Right ventricle myocardium inferior (tissue), 1 donor: ENCODE results near the gene HECW1. TPM values are rescaled to one million over a fixed set of nuclear protein-coding genes. Genes with fewer than 3 reads are reported as not detected.
"Not testable (repeated sequence)": the region's sequence is repeated elsewhere in the genome, so short reads cannot be mapped to it uniquely, and the experiment has no call there.

Experiments
- ATAC-seq: fragments of 200-7000 bp; cut with Tn5 transposase; one replicate; pipeline ENCODE4 v1.9.1; 2020; ENCODE audit warnings: mild to moderate bottlenecking, moderate library complexity
- DNase-seq: peaks from one replicate; pipeline ENCODE4 v3.0.0; 2021; ENCODE audit errors: missing footprints
- intact Hi-C: fragments of 100-400 bp; cut with DNase I; formaldehyde crosslinking; loops from one replicate; pipeline ENCODE4 v1.11.0; 2022
- total RNA-seq: library from RNA; stranded (reverse); fragmentation: NEBNext Ultra II Directional; extraction: Animal tissue kit (Norgen Biotek cat#: 25700); gene quantifications from one replicate; pipeline ENCODE4 v1.2.1, GENCODE V29; 2021
- donor health status: DM: no; HTN: yes; CAD: no; lungs with severe emphysema.

The HECW1 gene
- total RNA-seq, 1 donor from 2014 or later: not detected

- intact Hi-C loops: no loop called here
- ATAC-seq: no peak
- no peak for DNase-seq
Measured at GRCh38 chr7:43465581-43466554, 353.4 kb downstream of the HECW1 start.

GRCh38 chr7:43467406-43467805 is 355.0 kb downstream of the HECW1 start:
- no peak for DNase-seq
- ATAC-seq: no peak
- intact Hi-C loops: no loop called here

- DNase-seq: no peak
- intact Hi-C loops: no loop called here
- no peak for ATAC-seq
Measured at GRCh38 chr7:43467846-43468245, 355.4 kb downstream of the HECW1 start.

GRCh38 chr7:43469051-43469450 is 356.6 kb downstream of the HECW1 start:
- ATAC-seq: peak; percentile 26
- no peak for DNase-seq
- intact Hi-C loops: no loop called here

- ATAC-seq: no peak
- no peak for DNase-seq
- intact Hi-C loops: no loop called here
Measured at GRCh38 chr7:43470110-43470509, 357.7 kb downstream of the HECW1 start.

- intact Hi-C loops: no loop called here
Measured at GRCh38 chr7:43475983-43476382, 363.5 kb downstream of the HECW1 start.

GRCh38 chr7:43476896-43477295 is 364.4 kb downstream of the HECW1 start:
- intact Hi-C loops: no loop called here
- ATAC-seq: no peak
- no peak for DNase-seq

More at GRCh38 chr7:43475983-43476382, 363.5 kb downstream of the HECW1 start:
- ATAC-seq (no peak), DNase-seq (no peak)

GRCh38 chr7:43479042-43479441 is 366.6 kb downstream of the HECW1 start:
- intact Hi-C loops: no loop called here
- ATAC-seq (no peak), DNase-seq (no peak)

- intact Hi-C loops: no loop called here
- no peak for ATAC-seq
- DNase-seq: no peak
Measured at GRCh38 chr7:43479543-43479942, 367.1 kb downstream of the HECW1 start.

GRCh38 chr7:43480581-43480980 is 368.1 kb downstream of the HECW1 start:
- intact Hi-C loops: no loop called here
- DNase-seq (no peak), ATAC-seq (no peak)

- ATAC-seq (no peak), DNase-seq (no peak)
- intact Hi-C loops: no loop called here
Measured at GRCh38 chr7:43481902-43482678, 369.6 kb downstream of the HECW1 start.

GRCh38 chr7:43482679-43483252 is 370.3 kb downstream of the HECW1 start:
- intact Hi-C loops: no loop called here
- no peak for DNase-seq
- no peak for ATAC-seq

GRCh38 chr7:43484678-43485395 is 372.4 kb downstream of the HECW1 start:
- ATAC-seq (no peak), DNase-seq (no peak)
- intact Hi-C loops: no loop called here

GRCh38 chr7:43485580-43485979 is 373.1 kb downstream of the HECW1 start:
- intact Hi-C loops: no loop called here
- ATAC-seq: no peak

GRCh38 chr7:43486008-43486407 is 373.6 kb downstream of the HECW1 start:
- DNase-seq, ATAC-seq, intact Hi-C loops: not testable (repeated sequence)

More at GRCh38 chr7:43485580-43485979, 373.1 kb downstream of the HECW1 start:
- DNase-seq: no peak

GRCh38 chr7:43486634-43487033 is 374.2 kb downstream of the HECW1 start:
- intact Hi-C loops: no loop called here
- ATAC-seq (no peak), DNase-seq (no peak)

- DNase-seq (no peak), ATAC-seq (no peak)
- intact Hi-C loops: no loop called here
Measured at GRCh38 chr7:43487731-43488073, 375.3 kb downstream of the HECW1 start.

- no peak for DNase-seq
- intact Hi-C loops: no loop called here
- ATAC-seq: no peak
Measured at GRCh38 chr7:43489257-43489656, 376.8 kb downstream of the HECW1 start.

- DNase-seq (no peak), ATAC-seq (no peak)
- intact Hi-C loops: no loop called here
Measured at GRCh38 chr7:43490016-43490415, 377.6 kb downstream of the HECW1 start.
